K562 (cell line): ENCODE data around the gene DGCR8. TPM values are rescaled to one million over a fixed set of nuclear protein-coding genes. Genes with fewer than 3 reads are reported as not detected.

ENCODE experiments used
- ATAC-seq: fragments of 200-7000 bp; cut with Tn5 transposase; 3 replicates; pipeline ENCODE4 v1.9.1; 2020; ENCODE audit warnings: moderate library complexity
- BruUV-seq: library from RNA; stranded (reverse); fragments of 400-500 nt; replicated peaks from 2 replicates; lab custom pipeline; 2021; lab: Mats Ljungman, UMichigan
- CTCF ChIA-PET: fragments of 300-600 bp; formaldehyde crosslinking; extraction: SDS; loops from one replicate; lab custom pipeline; 2021; ENCODE audit warnings: low intra/inter-chr PET ratio; lab: Yijun Ruan, JAX
- POLR2A ChIA-PET: fragments of 300-600, 350-650 bp; sonication (Branson Sonifier 250); formaldehyde crosslinking; extraction: SDS; loops from one replicate; lab custom pipeline; 2021; ENCODE audit warnings: antibody characterized with exemption, inconsistent platforms; lab: Yijun Ruan, JAX
- DNase-seq, 4 experiments: peaks; one replicate each; pipeline versions ENCODE4 v3.0.0 to v3.0.0-alpha.2; 2011 to 2018; ENCODE audit warnings: low spot score in 3 of 4, mixed read lengths in 3 of 4; ENCODE audit errors: extremely low read depth in 1 of 4
- FAIRE-seq: peaks from 2 replicates; lab custom pipeline; 2011; peaks lifted over from hg19 to GRCh38; lab: Jason Lieb, UNC
- H2AFZ ChIP-seq: 2 replicates; pipeline ENCODE4 v1.6.0; 2011; ENCODE audit warnings: low read depth, low read length, control low read depth, inconsistent platforms
- H3K27ac ChIP-seq: fragments of 200-600 bp; 3 replicates; pipeline ENCODE4 v1.8.0; 2011; ENCODE audit warnings: low read depth, mild to moderate bottlenecking, control low read depth, inconsistent platforms, low read length, moderate library complexity, mixed read lengths; ENCODE audit errors: extremely low read depth
- H3K27me3 ChIP-seq, 2 experiments: fragments of 300-600 bp in 1 of 2; 2 replicates in 1 of 2; 3 replicates in 1 of 2; pipeline versions ENCODE4 v1.6.0 to v1.8.0; 2011; ENCODE audit warnings: inconsistent platforms in 2 of 2, low read length in 2 of 2, mild to moderate bottlenecking in 1 of 2, mixed read lengths in 1 of 2, moderate library complexity in 1 of 2; ENCODE audit not compliant: control insufficient read depth in 2 of 2, insufficient read depth in 2 of 2
- H3K36me3 ChIP-seq: fragments of 300-600 bp; 3 replicates; pipeline ENCODE4 v1.8.0; 2011; ENCODE audit warnings: mild to moderate bottlenecking, low read length, inconsistent platforms; ENCODE audit not compliant: control insufficient read depth, insufficient read depth
- H3K4me1 ChIP-seq, 2 experiments: fragments of 200-600 bp in 1 of 2; replicated peaks in 1 of 2; 2 replicates in 1 of 2; 3 replicates in 1 of 2; pipeline versions ENCODE4 v1.5.1 to v1.8.0; 2011; ENCODE audit warnings: inconsistent platforms in 2 of 2, low read length in 2 of 2, mild to moderate bottlenecking in 1 of 2, mixed read lengths in 1 of 2, moderate library complexity in 1 of 2; ENCODE audit not compliant: control insufficient read depth in 2 of 2, insufficient read depth in 2 of 2
- H3K4me2 ChIP-seq: 2 replicates; pipeline ENCODE4 v1.6.1; 2011; ENCODE audit warnings: low read length, control low read depth, inconsistent platforms, mixed read lengths; ENCODE audit not compliant: insufficient read depth
- H3K4me3 ChIP-seq: fragments of 200-600 bp; sonication (generic), shearing (Covaris generic); 2 replicates; pipeline ENCODE4 v1.5.1; 2016; ENCODE audit warnings: control low read depth, inconsistent platforms
- H3K79me2 ChIP-seq: fragments of 200-600 bp; 3 replicates; pipeline ENCODE4 v1.8.0; 2011; ENCODE audit warnings: low read length, inconsistent platforms; ENCODE audit not compliant: control insufficient read depth, insufficient read depth
- H3K9ac ChIP-seq, 2 experiments: 2 replicates each; pipeline versions ENCODE4 v1.6.0 to v1.6.1; 2011; ENCODE audit warnings: low read depth in 2 of 2, low read length in 2 of 2, control low read depth in 1 of 2, inconsistent platforms in 1 of 2, mild to moderate bottlenecking in 1 of 2, mixed read lengths in 1 of 2; ENCODE audit not compliant: insufficient read depth in 1 of 2
- H3K9me1 ChIP-seq: one replicate; pipeline ENCODE4 v1.6.0; 2011; ENCODE audit warnings: inconsistent platforms, mild to moderate bottlenecking, low read length, moderate library complexity; ENCODE audit not compliant: control insufficient read depth, insufficient read depth
- H3K9me3 ChIP-seq: replicated peaks from 2 replicates; pipeline ENCODE4 v1.5.1; 2011; ENCODE audit warnings: low read depth, low read length, inconsistent platforms; ENCODE audit not compliant: control insufficient read depth, insufficient read depth
- H4K20me1 ChIP-seq: replicated peaks from 2 replicates; pipeline ENCODE4 v1.6.1; 2011; ENCODE audit warnings: low read length, inconsistent platforms, mixed read lengths; ENCODE audit not compliant: control insufficient read depth, insufficient read depth
- ADNP ChIP-seq: fragments of 200-800 bp; sonication (Bioruptor generic); IDR thresholded peaks from 2 replicates; pipeline ENCODE4 v1.6.1; 2016; ENCODE audit warnings: missing genetic modification characterization, missing compliant biosample characterization
- CEBPG ChIP-seq, 3 experiments: fragments of 200-800 bp in 1 of 3; sonication (Bioruptor generic) in 1 of 3; sonication (generic) in 1 of 3; formaldehyde crosslinking in 1 of 3; IDR thresholded peaks in 2 of 3; conservative IDR thresholded peaks in 1 of 3; 2 replicates each; pipeline versions ENCODE4 v1.6.1 to v1.8.0; 2016 to 2022; ENCODE audit warnings: missing compliant biosample characterization in 2 of 3, missing genetic modification characterization in 2 of 3, mild to moderate bottlenecking in 1 of 3, missing genetic modification reagents in 1 of 3
- FOXK2 ChIP-seq, 2 experiments: fragments of 450-650 bp; IDR thresholded peaks in 1 of 2; conservative IDR thresholded peaks in 1 of 2; 2 replicates each; pipeline ENCODE4 v1.6.1; 2016; ENCODE audit warnings: low read depth in 2 of 2, mild to moderate bottlenecking in 1 of 2
- MAX ChIP-seq: sonication (generic); formaldehyde crosslinking; IDR thresholded peaks from 2 replicates; pipeline ENCODE4 v1.9.0; 2022; ENCODE audit warnings: mild to moderate bottlenecking, missing genetic modification reagents
- MTA3 ChIP-seq: fragments of 450-650 bp; formaldehyde crosslinking; IDR thresholded peaks from 2 replicates; pipeline ENCODE4 v1.6.1; 2017; ENCODE audit warnings: mild to moderate bottlenecking, borderline replicate concordance
- POLR2AphosphoS2 ChIP-seq: IDR thresholded peaks from 2 replicates; pipeline ENCODE4 v1.6.1; 2012; ENCODE audit warnings: low read length, improper control_type of control experiment
- THAP12 ChIP-seq: fragments of 250-450 bp; sonication (Bioruptor Pico); IDR thresholded peaks from 2 replicates; pipeline ENCODE4 v1.9.0; 2021; ENCODE audit warnings: mild to moderate bottlenecking, inconsistent platforms
- ZNF174 ChIP-seq: fragments of 250-450 bp; sonication (Bioruptor Pico); IDR thresholded peaks from 2 replicates; pipeline ENCODE4 v1.4.0; 2020; ENCODE audit warnings: mild to moderate bottlenecking
- ZNF274 ChIP-seq: IDR thresholded peaks from 2 replicates; pipeline ENCODE4 v1.6.1; 2011; ENCODE audit warnings: low read depth, mild to moderate bottlenecking, low read length, moderate library complexity, borderline replicate concordance
- ZNF592 ChIP-seq: fragments of 450-650 bp; IDR thresholded peaks from 2 replicates; pipeline ENCODE4 v1.6.1; 2017; ENCODE audit warnings: antibody characterized with exemption, mild to moderate bottlenecking
- WGBS: fragments of 100-300 bp; shearing (Covaris generic); methylation state at CpG from one replicate; pipeline ENCODE4 v1.1.6; 2016; ENCODE audit warnings: low coverage, mixed read lengths; ENCODE audit not compliant: insufficient coverage; ENCODE audit errors: missing lambda C conversion rate; 5-methylcytosine and 5-hydroxymethylcytosine counted together
- in situ Hi-C: fragments of 300-500 bp; cut with MboI; formaldehyde crosslinking; loops from 4 replicates; pipeline ENCODE4 v1.15.0; 2018; ENCODE audit warnings: inconsistent platforms, mixed read lengths
- intact Hi-C: fragments of 100-400 bp; cut with micrococcal nuclease; formaldehyde crosslinking; loops from 2 replicates; pipeline ENCODE4 v1.14.2; 2022
- polyA plus RNA-seq, 8 experiments: library from polyadenylated mRNA; depleted of rRNA in 4 of 8; stranded (reverse) in 5 of 8; unstranded in 3 of 8; fragments of >200 nt; fragmentation: Nextera tagmentation in 2 of 8; fragmentation: Illumina TruSeq in 1 of 8; extraction: Ambion mirVana in 2 of 8; extraction: Trizol in 1 of 8; gene quantifications; 2 replicates each; pipeline versions ENCODE4 v1.2.1 to v1.2.3, GENCODE V29; 2011 to 2014; ENCODE audit warnings: inconsistent platforms in 1 of 8, missing spikeins in 1 of 8
- total RNA-seq, 7 experiments: library from RNA; depleted of rRNA in 6 of 7; stranded (reverse); fragments of >200 nt in 6 of 7; fragmentation: Illumina TruSeq in 2 of 7; extraction: Trizol in 2 of 7; gene quantifications; 2 replicates each; pipeline versions ENCODE4 v1.2.1 to v1.2.3, GENCODE V29; 2011 to 2021; ENCODE audit warnings: low replicate concordance in 1 of 7

Gene DGCR8
- total and polyA plus RNA-seq, 9 of the 15 experiments (the other 6 are each of a cell fraction or from before 2014, with no cell fraction given) = 5.9 to 144 (median 80.1) TPM

- DNase-seq (no peak), ATAC-seq (no peak), FAIRE-seq (no peak)
- Histone ChIP-seq H3K4me1 (peaks cover 0 to 10% of the 10 kb centered on the region in 2 experiments; a peak in 2 of 5 replicates), H3K4me2 (no peak overlapping the region), H3K9me1 (no peaks in the 10 kb centered on the region), H3K4me3 (no peak overlapping the region), H3K79me2 (peaks cover 3% of the 10 kb centered on the region; the same call in 1 of the 3 replicates), H3K9ac (peak overlapping the region in 1 of 2 experiments; percentile 75; a peak in 2 of 4 replicates), H3K36me3 (peaks cover 82% of the 10 kb centered on the region), H3K27me3 (no peaks in the 10 kb centered on the region), H3K9me3 (peaks cover 9% of the 10 kb centered on the region), H2AFZ (no peak overlapping the region), H3K27ac (no peak overlapping the region), H4K20me1 (no peaks in the 10 kb centered on the region; the same call in 1 of the 2 replicates)
- POLR2A ChIA-PET = interaction anchor here (0.7 to 4.3 kb wide), 7 partner anchors 8 to 27 kb away, joined by 3 to 26 read pairs (median 4); no protein-coding TSS in a partner anchor
- intact Hi-C loops = no loop called here
- WGBS = 89% methylated on average over 26 of the region's 26 CpGs
- CTCF ChIA-PET = no interaction called here
- in situ Hi-C loops = no loop called here
- BruUV-seq = no TSS peak
- TF ChIP-seq ZNF174 (CRISPR knock-in tag) (no peak), POLR2AphosphoS2 (peak; percentile 57; the same call in 1 of the 2 replicates), MAX (CRISPR knock-in tag) (peak; percentile 54; the same call in 1 of the 2 replicates), MTA3 (no peak), FOXK2 (conservative IDR thresholded peaks at IDR 0.05 in 1 of 2, IDR thresholded peaks at IDR 0.05 in 1 of 2; ENCODE audit: low read depth in 2 of 2) (no peak), ZNF274 (no peak), ZNF592 (no peak), THAP12 (CRISPR knock-in tag) (peak; percentile 54; the same call in 1 of the 2 replicates), ADNP (tag) (no peak), CEBPG (CRISPR knock-in tag; IDR thresholded peaks at IDR 0.05) (0 out of 2 replicates have a peak, but pooled peaks have one; percentile 23), CEBPG (tag; conservative IDR thresholded peaks at IDR 0.05 in 1 of 2, IDR thresholded peaks at IDR 0.05 in 1 of 2) (no peak)
Measured at GRCh38 chr22:20043057-20043996, 36.7 kb upstream of the DGCR8 start.
